MCF 10A (cell line): ENCODE results near the gene CWF19L1. TPM values are rescaled to one million over a fixed set of nuclear protein-coding genes. Genes with fewer than 3 reads are reported as not detected.
A peak's percentile ranks its signal among the peaks of the same experiment; 100 is the strongest.
"Not testable (repeated sequence)": the region's sequence is repeated elsewhere in the genome, so short reads cannot be mapped to it uniquely, and the experiment has no call there.

Source experiments
- BruUV-seq: library from RNA; stranded (reverse); fragments of 400-500 nt; replicated peaks from 2 replicates; lab custom pipeline; 2021; lab: Mats Ljungman, UMichigan
- CTCF ChIA-PET: fragments of 300-600 bp; sonication (Branson Sonifier 250); formaldehyde crosslinking; extraction: SDS; loops from one replicate; lab custom pipeline; 2021; ENCODE audit warnings: antibody characterized with exemption, inconsistent platforms; lab: Yijun Ruan, JAX
- POLR2A ChIA-PET: fragments of 300-600, 350-650 bp; sonication (Branson Sonifier 250); formaldehyde crosslinking; extraction: SDS; loops from one replicate; lab custom pipeline; 2020; ENCODE audit warnings: antibody characterized with exemption, inconsistent platforms; lab: Yijun Ruan, JAX
- DNase-seq: peaks from one replicate; pipeline ENCODE4 v3.0.0-alpha.2; 2018; ENCODE audit not compliant: unreplicated experiment
- H3K27ac Mint-ChIP-seq: one replicate; pipeline ENCODE4 v1.8.0; 2022; ENCODE audit warnings: mild to moderate bottlenecking, low read depth, mixed read lengths; ENCODE audit not compliant: unreplicated experiment
- H3K27me3 Mint-ChIP-seq: one replicate; pipeline ENCODE4 v1.8.0; 2022; ENCODE audit warnings: mixed read lengths; ENCODE audit not compliant: insufficient read depth, unreplicated experiment
- H3K36me3 Mint-ChIP-seq: one replicate; pipeline ENCODE4 v1.8.0; 2022; ENCODE audit warnings: mild to moderate bottlenecking, moderate library complexity, mixed read lengths; ENCODE audit not compliant: insufficient read depth, unreplicated experiment
- H3K4me1 Mint-ChIP-seq: one replicate; pipeline ENCODE4 v1.8.0; 2022; ENCODE audit warnings: mixed read lengths; ENCODE audit not compliant: insufficient read depth, unreplicated experiment
- H3K4me3 Mint-ChIP-seq: one replicate; pipeline ENCODE4 v1.8.0; 2022; ENCODE audit warnings: mild to moderate bottlenecking, moderate library complexity, mixed read lengths; ENCODE audit not compliant: unreplicated experiment
- H3K9me3 Mint-ChIP-seq: one replicate; pipeline ENCODE4 v1.8.0; 2022; ENCODE audit warnings: mixed read lengths; ENCODE audit not compliant: unreplicated experiment
- intact Hi-C: fragments of 100-400 bp; cut with micrococcal nuclease; formaldehyde crosslinking; loops from 2 replicates; pipeline ENCODE4 v1.14.1; 2022
- total RNA-seq: library from RNA; stranded (reverse); gene quantifications from 2 replicates; pipeline ENCODE4 v1.2.3, GENCODE V29; 2022
- TF ChIP-seq, protein P1 (sequence below): fragments of 200-600 bp; IDR thresholded peaks from one replicate; pipeline ENCODE4 v1.8.0; 2022; ENCODE audit warnings: antibody characterized with exemption, mild to moderate bottlenecking; ENCODE audit not compliant: unreplicated experiment

CWF19L1 gene
- total RNA-seq, 1 experiment from 2014 or later = 24.4 TPM

DNA sequence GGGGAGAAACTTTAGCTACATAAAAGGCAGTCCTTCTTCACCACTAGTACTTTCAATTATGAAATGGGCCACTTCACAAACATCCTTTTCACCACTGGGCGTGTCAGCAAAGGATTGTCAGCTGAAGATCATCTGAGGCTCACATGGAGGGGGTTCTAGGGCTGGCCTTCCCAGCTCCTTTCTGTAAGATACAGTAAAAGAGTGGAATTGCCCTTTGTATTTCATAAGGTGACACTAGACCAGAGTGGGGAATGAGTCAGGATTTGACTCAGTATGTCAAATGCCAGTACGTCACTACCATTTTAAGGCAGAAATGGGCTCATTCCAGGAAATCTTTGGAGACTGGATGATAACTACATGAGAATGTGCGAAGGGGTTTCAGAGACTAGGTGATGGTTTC lies 40.2 kb upstream of the CWF19L1 start:
- peak; percentile 29 for DNase-seq
- Mint-ChIP-seq H3K4me3 (no peak overlapping the region), H3K9me3 (no peaks in the 10 kb centered on the region), H3K4me1 (no peaks in the 10 kb centered on the region), H3K27ac (no peak overlapping the region), H3K27me3 (peaks cover 52% of the 10 kb centered on the region), H3K36me3 (no peaks in the 10 kb centered on the region)
- ChIA-PET POLR2A (no interaction called here), CTCF (no interaction called here)
- intact Hi-C loops = no loop called here
- BruUV-seq = no TSS peak
- TF ChIP-seq, protein P1, sequence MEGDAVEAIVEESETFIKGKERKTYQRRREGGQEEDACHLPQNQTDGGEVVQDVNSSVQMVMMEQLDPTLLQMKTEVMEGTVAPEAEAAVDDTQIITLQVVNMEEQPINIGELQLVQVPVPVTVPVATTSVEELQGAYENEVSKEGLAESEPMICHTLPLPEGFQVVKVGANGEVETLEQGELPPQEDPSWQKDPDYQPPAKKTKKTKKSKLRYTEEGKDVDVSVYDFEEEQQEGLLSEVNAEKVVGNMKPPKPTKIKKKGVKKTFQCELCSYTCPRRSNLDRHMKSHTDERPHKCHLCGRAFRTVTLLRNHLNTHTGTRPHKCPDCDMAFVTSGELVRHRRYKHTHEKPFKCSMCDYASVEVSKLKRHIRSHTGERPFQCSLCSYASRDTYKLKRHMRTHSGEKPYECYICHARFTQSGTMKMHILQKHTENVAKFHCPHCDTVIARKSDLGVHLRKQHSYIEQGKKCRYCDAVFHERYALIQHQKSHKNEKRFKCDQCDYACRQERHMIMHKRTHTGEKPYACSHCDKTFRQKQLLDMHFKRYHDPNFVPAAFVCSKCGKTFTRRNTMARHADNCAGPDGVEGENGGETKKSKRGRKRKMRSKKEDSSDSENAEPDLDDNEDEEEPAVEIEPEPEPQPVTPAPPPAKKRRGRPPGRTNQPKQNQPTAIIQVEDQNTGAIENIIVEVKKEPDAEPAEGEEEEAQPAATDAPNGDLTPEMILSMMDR = no peak

DNA sequence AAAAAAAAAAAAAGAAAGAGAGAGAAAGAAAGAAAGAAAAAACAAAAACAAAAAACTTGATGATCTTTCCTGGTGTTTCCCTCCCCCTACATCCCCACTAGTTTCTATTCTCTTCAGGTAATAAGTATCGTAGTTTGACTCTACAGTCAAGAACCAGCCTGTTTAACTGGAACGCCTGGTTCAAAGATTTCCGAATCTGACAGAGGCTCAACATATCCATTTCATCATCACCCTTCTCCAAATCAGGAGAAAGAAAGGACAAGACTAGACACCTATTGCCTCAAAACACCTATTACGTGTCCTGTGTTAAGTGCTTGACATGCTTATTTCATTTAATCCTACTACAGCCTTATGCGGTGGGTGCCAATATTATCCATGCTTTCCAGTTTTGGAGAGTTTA lies 39.4 kb upstream of the CWF19L1 start:
- TF ChIP-seq, protein P1 = no peak
- Mint-ChIP-seq H3K9me3 (no peaks in the 10 kb centered on the region), H3K27me3 (peaks cover 43% of the 10 kb centered on the region), H3K4me3 (no peak overlapping the region), H3K27ac (no peak overlapping the region), H3K36me3 (no peaks in the 10 kb centered on the region), H3K4me1 (no peaks in the 10 kb centered on the region)
- CTCF ChIA-PET = interaction anchor here (0.9 kb wide), 1 partner anchor 90 kb away, joined by 4 read pairs; no protein-coding TSS in a partner anchor
- intact Hi-C loops = no loop called here
- BruUV-seq = no TSS peak
- POLR2A ChIA-PET = no interaction called here
- DNase-seq = no peak

DNA sequence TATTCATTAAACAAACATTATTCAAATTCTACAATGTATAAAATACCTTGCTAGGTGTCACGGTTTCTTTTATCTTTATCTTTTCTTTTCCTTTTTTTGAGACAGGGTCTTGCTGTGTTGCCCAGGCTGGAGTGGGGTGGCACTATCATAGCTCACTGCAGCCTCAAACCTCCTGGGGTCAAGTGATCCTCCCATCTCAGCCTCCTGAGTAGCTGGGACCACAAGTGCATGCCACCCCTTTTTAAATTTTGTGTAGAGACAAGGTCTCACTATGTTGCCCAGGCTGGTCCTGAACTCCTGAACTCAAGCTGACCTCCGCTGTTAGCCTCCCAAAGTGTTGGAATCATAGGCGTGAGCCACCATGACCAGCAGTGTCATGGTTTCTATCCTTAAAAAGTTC lies 37.0 kb upstream of the CWF19L1 start:
- intact Hi-C loops = no loop called here
- Mint-ChIP-seq H3K9me3 (no peaks in the 10 kb centered on the region), H3K27me3 (peaks cover 31% of the 10 kb centered on the region), H3K27ac (no peak overlapping the region), H3K4me3 (no peak overlapping the region), H3K36me3 (no peaks in the 10 kb centered on the region), H3K4me1 (no peaks in the 10 kb centered on the region)
- TF ChIP-seq, protein P1 = no peak
- ChIA-PET CTCF (interaction anchor here (0.6 to 1.5 kb wide), 13 partner anchors 10 to 574 kb away, joined by 3 to 8 read pairs (median 5); no protein-coding TSS in a partner anchor), POLR2A (no interaction called here)
- DNase-seq = no peak
- no TSS peak for BruUV-seq

DNA sequence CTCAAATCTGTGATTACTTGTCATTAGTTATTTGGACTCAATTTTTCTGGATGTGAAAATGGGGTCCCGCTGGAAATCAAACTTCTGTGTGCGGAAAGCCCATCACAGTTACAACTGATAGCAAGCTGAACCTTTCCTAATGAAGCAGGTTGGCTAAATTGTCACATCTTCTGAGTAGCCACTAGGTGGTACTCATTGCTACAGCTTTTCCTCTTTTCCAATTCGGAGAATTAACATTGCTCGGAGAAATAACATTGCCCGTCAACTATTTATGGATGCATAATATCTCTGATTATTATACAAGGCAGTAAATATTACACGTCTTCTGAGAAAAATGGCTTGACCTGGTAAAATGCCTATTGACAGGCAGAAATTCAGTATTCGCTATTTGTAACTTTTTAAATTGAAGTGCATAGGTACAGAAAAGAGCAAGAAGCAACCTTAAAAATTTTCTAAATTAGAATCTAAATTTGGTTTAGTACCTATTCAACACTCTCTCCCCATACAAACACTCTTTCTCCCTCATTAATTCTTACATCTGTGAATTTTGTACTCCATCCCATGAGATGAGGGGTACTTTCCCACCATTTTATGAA lies 36.4 kb upstream of the CWF19L1 start:
- peak; percentile 14 for DNase-seq
- H3K36me3 Mint-ChIP-seq = no peaks in the 10 kb centered on the region
- intact Hi-C loops = loop anchor here (1.0 kb wide), 4 partner anchors 34 to 204 kb away; no protein-coding TSS in a partner anchor
- ChIA-PET POLR2A (no interaction called here), CTCF (interaction anchor here (0.6 to 1.5 kb wide), 11 partner anchors 9 to 424 kb away, joined by 3 to 8 read pairs (median 4); no protein-coding TSS in a partner anchor)
- H3K4me1 Mint-ChIP-seq = no peaks in the 10 kb centered on the region
- no TSS peak for BruUV-seq
- H3K27ac Mint-ChIP-seq = no peak overlapping the region
- H3K27me3 Mint-ChIP-seq = peaks cover 31% of the 10 kb centered on the region
- H3K4me3 Mint-ChIP-seq = no peak overlapping the region
- TF ChIP-seq, protein P1 = peak; percentile 49
- H3K9me3 Mint-ChIP-seq = no peaks in the 10 kb centered on the region

DNA sequence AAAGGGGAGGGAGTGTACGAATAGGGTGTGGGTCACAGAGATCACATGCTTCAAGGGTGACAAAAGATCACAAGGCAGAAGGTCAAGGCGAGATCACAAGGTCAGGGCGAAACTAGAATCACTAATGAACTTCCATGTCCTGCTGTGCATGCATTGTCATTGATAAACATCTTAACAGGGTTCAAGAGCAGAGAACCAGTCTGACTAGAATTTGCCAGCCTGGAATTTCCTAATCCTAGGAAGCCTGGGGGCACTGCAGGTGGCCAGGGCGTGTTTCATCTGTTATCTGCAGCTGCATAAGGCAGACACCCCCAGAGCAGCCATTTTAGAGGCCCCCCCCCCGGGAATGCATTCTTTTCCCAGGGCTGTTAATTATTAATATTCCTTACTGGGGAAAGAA lies 33.7 kb upstream of the CWF19L1 start:
- BruUV-seq, H3K27ac Mint-ChIP-seq, H3K36me3 Mint-ChIP-seq, DNase-seq, H3K9me3 Mint-ChIP-seq, intact Hi-C loops, CTCF ChIA-PET, POLR2A ChIA-PET, H3K4me1 Mint-ChIP-seq, H3K4me3 Mint-ChIP-seq: not testable (repeated sequence)
- peaks cover 44% of the 10 kb centered on the region for H3K27me3 Mint-ChIP-seq
